Activated CD4-positive, alpha-beta T cell treated with anti-CD3 and anti-CD28 coated beads, Interleukin-2, Interleukin-4, amounts not matched to agents 100 ng/mL and 50 ng/mL, durations not matched to agents 16 hours and 8 hours (primary cell): ENCODE results near the gene CD36.

Source experiments
- DNase-seq: peaks from one replicate; pipeline ENCODE4 v3.0.0-alpha.2; 2020; ENCODE audit warnings: low spot score

CD36 gene

GRCh38 chr7:80705130-80705781, 66.8 kb downstream of the CD36 start:
- no peak for DNase-seq

DNA sequence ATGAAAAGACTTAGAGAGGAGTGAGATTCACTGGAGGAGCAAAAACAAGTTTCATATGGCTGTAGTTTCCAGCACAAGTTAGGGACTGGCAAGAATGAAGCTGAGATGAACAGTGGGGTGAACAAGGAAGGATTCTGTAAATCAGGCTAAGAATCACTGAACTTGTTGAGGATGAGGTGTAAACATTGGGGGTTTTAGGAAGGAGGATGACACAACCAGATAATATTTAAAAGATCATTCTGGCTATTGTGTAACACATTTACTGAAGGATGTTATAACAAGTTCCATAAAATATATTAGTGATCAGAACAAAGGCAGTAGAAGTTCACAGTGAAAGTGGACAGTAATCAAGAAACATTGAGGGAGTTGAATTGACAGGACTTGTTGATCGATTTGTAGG, 68.9 kb downstream of the CD36 start:
- DNase-seq, result no peak

DNA sequence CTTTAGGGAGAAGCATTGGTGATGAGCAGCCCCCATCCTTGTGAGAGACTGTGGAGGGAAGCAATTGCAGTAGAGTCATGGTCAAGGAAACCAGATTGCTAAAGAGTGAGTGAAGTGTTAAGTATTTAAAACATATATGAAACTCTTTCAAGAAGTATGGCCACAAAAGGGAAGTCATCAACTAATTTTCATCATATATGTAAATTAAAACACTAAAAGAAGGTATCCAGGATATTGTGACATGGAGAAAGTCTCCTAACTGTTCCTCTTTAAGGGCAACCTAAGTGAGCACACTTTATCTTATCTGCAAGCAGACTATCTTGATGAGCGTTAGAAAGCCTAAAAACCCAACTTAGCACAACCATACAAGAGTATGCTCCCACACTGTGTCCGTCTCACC, 69.7 kb downstream of the CD36 start:
- no peak for DNase-seq

DNA sequence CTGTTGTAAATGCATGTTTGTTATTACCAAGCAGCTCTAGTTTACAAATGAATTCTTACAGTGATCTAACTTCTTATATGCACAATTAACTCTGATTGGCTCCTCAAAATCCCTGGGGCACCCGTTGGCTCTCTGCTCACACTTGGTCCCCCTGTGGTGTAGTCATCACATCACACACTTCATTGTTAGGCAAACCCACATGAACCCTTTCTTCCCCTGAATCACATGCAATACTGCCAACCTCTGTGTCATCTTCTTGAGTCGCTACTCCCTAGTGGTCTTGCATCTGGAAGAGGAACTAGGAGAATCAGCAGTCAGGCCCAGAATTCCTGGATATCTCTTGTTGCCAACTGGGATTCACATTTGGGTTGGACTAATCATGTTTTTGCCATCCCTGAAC, 73.1 kb downstream of the CD36 start:
- DNase-seq, result no peak

DNA sequence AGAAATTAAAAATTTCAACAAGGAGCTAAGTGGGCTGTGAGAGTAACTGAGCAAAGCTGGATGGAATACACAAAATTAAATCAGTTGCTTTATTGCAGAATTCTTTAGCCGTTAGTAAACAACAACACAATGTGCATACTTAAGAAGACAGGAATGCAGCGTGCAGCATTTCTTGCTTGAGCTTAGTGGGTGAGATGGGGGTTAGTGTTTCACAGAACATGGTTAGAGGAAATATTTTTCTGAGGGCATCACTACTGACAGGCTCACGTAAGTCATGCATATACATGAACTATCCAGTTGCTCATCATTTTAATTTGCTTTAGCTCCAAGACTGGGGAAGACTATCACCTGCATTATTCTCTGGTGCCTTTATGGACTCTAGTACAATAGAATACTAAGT, 80.8 kb downstream of the CD36 start:
- no peak for DNase-seq

DNA sequence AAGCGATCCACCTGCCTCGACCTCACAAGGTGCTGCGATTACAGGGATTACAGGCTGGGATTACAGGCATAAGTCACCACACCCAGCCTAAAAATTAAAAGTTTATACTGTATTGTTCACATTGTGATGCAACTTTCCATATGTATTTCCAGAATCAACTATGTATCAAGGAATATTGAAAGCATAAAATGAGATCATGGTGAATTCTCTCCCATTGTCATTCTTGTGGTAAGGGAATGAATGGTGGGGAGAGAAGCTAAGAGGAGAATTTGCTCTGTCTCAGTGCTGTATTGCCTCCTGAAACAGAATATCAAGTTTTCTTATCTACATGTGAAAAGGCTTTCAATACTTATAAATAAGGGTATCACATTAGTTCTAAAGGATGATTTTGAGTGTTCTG, 81.7 kb downstream of the CD36 start:
- no peak for DNase-seq

DNA sequence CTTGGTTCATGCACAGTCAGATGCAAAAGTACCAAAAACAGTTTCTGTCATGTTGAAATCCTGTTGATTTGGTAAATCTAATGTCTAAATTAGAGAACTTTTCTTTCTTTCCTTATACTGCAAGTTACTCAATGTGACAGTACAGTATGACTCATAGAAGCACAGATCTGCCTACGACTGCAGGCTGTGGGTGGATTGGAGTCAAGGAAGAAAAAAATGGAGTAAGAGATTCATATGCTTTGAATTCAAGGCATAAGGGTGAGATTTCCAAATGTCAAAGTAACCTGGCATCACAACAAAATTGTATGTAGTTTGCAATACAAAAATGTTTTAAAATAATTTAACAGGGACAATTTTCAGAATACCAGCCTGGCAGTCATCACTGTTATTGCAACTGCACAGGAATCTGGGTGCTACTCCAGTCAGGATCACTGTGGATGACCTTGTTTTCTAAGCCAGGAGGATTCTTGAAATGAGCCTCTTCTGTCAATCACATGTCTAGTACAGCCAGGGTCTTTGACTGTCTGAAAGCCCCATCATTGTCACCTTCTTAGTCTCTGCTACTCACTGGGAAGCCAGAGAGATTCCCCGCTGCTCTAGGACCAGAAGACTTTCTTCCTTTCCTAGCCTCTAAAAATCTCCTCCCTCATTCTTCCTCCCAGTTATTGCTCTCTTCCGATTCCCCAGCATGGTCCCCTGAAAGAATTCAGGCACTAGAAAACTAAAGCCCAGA, 83.6 kb downstream of the CD36 start:
- no peak for DNase-seq

GRCh38 chr7:80722616-80723195, 84.3 kb downstream of the CD36 start:
- no peak for DNase-seq

GRCh38 chr7:80724249-80724871, 85.9 kb downstream of the CD36 start:
- DNase-seq, result no peak

GRCh38 chr7:80725181-80725611, 86.8 kb downstream of the CD36 start:
- no peak for DNase-seq
